D721Med (cell line): ENCODE results near the gene ZNF165.

Experiments
- DNase-seq: peaks from one replicate; pipeline ENCODE4 v3.0.0; 2011; ENCODE audit warnings: low spot score; ENCODE audit not compliant: insufficient read length
- FAIRE-seq: peaks from 2 replicates; lab custom pipeline; 2011; peaks lifted over from hg19 to GRCh38; lab: Jason Lieb, UNC
- CTCF ChIP-seq: IDR thresholded peaks from 2 replicates; pipeline ENCODE4 v1.5.1; 2012; ENCODE audit warnings: mild to moderate bottlenecking, control low read depth; ENCODE audit not compliant: insufficient read depth; ENCODE audit errors: missing control alignments

The ZNF165 gene

GRCh38 chr6:28136585-28137504 is 56.5 kb downstream of the ZNF165 start:
- DNase-seq (no peak), FAIRE-seq (no peak)
- no peak for TF ChIP-seq CTCF

- no peak for FAIRE-seq
- no peak for DNase-seq
- no peak for TF ChIP-seq CTCF
Observed at GRCh38 chr6:28137505-28137981, 57.2 kb downstream of the ZNF165 start.
